ENCODE measurements around the gene MARCHF10.

The MARCHF10 gene

GRCh38 chr17:62713086-62713881 is 94.8 kb downstream of the MARCHF10 start:
- Histone ChIP-seq H3K27ac (replicated peaks; ENCODE audit: low read length) (no peak overlapping the region), H3K23ac (ENCODE audit: low read depth, low read length, poor library complexity) (no peak overlapping the region)
- no CpG with 5 or more reads among the region's 17 CpGs for WGBS, 2 donors (ENCODE audit: extremely low coverage in 2 of 2, insufficient read length in 2 of 2, insufficient replicate concordance in 1 of 2)

DNA sequence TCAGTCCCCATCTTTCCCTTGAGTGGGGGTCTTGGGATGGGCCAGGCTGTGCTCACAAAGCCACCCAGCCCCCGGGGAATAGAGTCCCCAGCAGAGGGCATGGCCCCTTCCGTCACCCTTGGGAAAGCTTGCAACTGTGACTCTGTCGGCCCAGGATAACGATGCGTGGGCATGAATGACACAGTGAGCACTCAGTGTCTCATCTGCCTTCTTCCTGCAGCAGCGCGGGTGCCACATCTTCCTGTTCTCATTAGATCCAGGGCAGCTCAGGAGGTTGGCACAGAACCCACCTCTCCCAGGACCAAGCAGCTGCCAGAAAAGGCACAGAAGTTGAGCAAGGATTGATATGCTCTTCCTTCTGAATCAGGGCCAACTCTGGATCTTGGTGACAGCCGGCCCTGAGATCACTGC is 95.9 kb downstream of the MARCHF10 start:
- Histone ChIP-seq H3K27me3 (ENCODE audit: control insufficient read depth in 3 of 3, insufficient read depth in 3 of 3, low read depth in 1 of 3, low read length in 3 of 3) (no peaks in the 10 kb centered on the region), H2BK12ac (ENCODE audit: low read length) (no peak overlapping the region), H2AK5ac (ENCODE audit: low read depth, low read length) (no peak overlapping the region), H3K79me1 (ENCODE audit: low read depth, low read length) (no peaks in the 10 kb centered on the region), H3K4me2 (ENCODE audit: insufficient read depth, low read length, poor library complexity, severe bottlenecking) (no peak overlapping the region), H3K4me3 (ENCODE audit: low read length in 2 of 2) (no peak overlapping the region), H3K9ac (ENCODE audit: low read depth, low read length, poor library complexity) (no peak overlapping the region), H2AFZ (ENCODE audit: low read length) (no peak overlapping the region), H3K14ac (ENCODE audit: low read length) (no peak overlapping the region), H3K27ac (replicated peaks; ENCODE audit: low read length) (no peak overlapping the region), H3K9me3 (replicated peaks in 1 of 2; ENCODE audit: control insufficient read depth in 2 of 2, insufficient read depth in 1 of 2, low read depth in 1 of 2, low read length in 2 of 2) (peaks cover 4 to 16% of the 10 kb centered on the region in 2 donors), H3K18ac (ENCODE audit: low read length) (peak overlapping the region; percentile 50), H4K91ac (ENCODE audit: low read depth, low read length, poor library complexity) (no peak overlapping the region), H2BK5ac (ENCODE audit: low read length) (no peak overlapping the region), H3K4me1 (ENCODE audit: control insufficient read depth in 2 of 2, insufficient read depth in 1 of 2, low read depth in 1 of 2, low read length in 2 of 2) (peaks cover 2 to 6% of the 10 kb centered on the region in 2 donors), H3K23ac (ENCODE audit: low read depth, low read length, poor library complexity) (no peak overlapping the region), H3K4ac (ENCODE audit: low read length) (no peak overlapping the region), H3K36me3 (replicated peaks in 1 of 2; ENCODE audit: control insufficient read depth in 2 of 2, insufficient read depth in 2 of 2, low read length in 2 of 2) (no peaks in the 10 kb centered on the region), H2BK120ac (ENCODE audit: low read depth, low read length) (no peak overlapping the region), H2BK15ac (ENCODE audit: low read length) (no peak overlapping the region), H4K8ac (ENCODE audit: low read depth, low read length) (no peak overlapping the region)
- WGBS, 2 donors (ENCODE audit: extremely low coverage in 2 of 2, insufficient read length in 2 of 2, insufficient replicate concordance in 1 of 2), result no CpG with 5 or more reads among the region's 8 CpGs
- DNase-seq (ENCODE audit: low spot score), result no peak

More at GRCh38 chr17:62713086-62713881, 94.8 kb downstream of the MARCHF10 start:
- Histone ChIP-seq H3K4me3 (ENCODE audit: low read length in 2 of 2) (no peak overlapping the region), H2BK5ac (ENCODE audit: low read length) (no peak overlapping the region), H2AK5ac (ENCODE audit: low read depth, low read length) (no peak overlapping the region), H3K4me2 (ENCODE audit: insufficient read depth, low read length, poor library complexity, severe bottlenecking) (no peak overlapping the region), H2AFZ (ENCODE audit: low read length) (peak overlapping the region; percentile 82), H3K9ac (ENCODE audit: low read depth, low read length, poor library complexity) (no peak overlapping the region), H3K14ac (ENCODE audit: low read length) (no peak overlapping the region), H3K9me3 (replicated peaks in 1 of 2; ENCODE audit: control insufficient read depth in 2 of 2, insufficient read depth in 1 of 2, low read depth in 1 of 2, low read length in 2 of 2) (peaks cover 4 to 11% of the 10 kb centered on the region in 2 donors), H3K36me3 (replicated peaks in 1 of 2; ENCODE audit: control insufficient read depth in 2 of 2, insufficient read depth in 2 of 2, low read length in 2 of 2) (no peaks in the 10 kb centered on the region), H3K27me3 (ENCODE audit: control insufficient read depth in 3 of 3, insufficient read depth in 3 of 3, low read depth in 1 of 3, low read length in 3 of 3) (no peaks in the 10 kb centered on the region), H3K4ac (ENCODE audit: low read length) (no peak overlapping the region), H2BK120ac (ENCODE audit: low read depth, low read length) (no peak overlapping the region), H4K8ac (ENCODE audit: low read depth, low read length) (no peak overlapping the region), H2BK15ac (ENCODE audit: low read length) (no peak overlapping the region), H4K91ac (ENCODE audit: low read depth, low read length, poor library complexity) (no peak overlapping the region), H3K4me1 (ENCODE audit: control insufficient read depth in 2 of 2, insufficient read depth in 1 of 2, low read depth in 1 of 2, low read length in 2 of 2) (peaks cover 2 to 6% of the 10 kb centered on the region in 2 donors), H2BK12ac (ENCODE audit: low read length) (no peak overlapping the region), H3K18ac (ENCODE audit: low read length) (no peak overlapping the region), H3K79me1 (ENCODE audit: low read depth, low read length) (no peaks in the 10 kb centered on the region)
- DNase-seq (ENCODE audit: low spot score), result no peak

DNA sequence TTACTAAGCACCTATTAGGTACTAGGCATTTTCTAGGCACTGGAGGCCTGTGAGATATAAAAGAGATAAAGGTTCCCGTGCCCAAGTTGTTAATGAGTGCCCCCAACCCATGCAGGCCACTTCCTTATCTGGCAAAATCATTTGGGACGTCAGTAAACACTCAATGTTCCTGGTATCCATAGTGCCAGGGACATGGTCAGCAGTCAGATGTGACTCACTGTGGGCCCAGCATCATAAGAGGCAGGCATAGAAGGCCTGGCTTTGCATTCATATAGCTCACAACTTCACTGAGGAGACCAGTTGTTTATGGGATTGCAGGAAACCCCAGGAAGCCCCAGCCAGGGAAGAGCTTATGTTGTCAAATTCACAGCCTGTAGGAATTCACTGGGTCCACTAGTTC is 99.5 kb downstream of the MARCHF10 start:
- Histone ChIP-seq H3K4me1 (ENCODE audit: control insufficient read depth in 2 of 2, insufficient read depth in 1 of 2, low read depth in 1 of 2, low read length in 2 of 2) (peaks cover 11 to 23% of the 10 kb centered on the region in 2 donors), H3K4ac (ENCODE audit: low read length) (no peak overlapping the region), H4K8ac (ENCODE audit: low read depth, low read length) (no peak overlapping the region), H3K14ac (ENCODE audit: low read length) (no peak overlapping the region), H2BK5ac (ENCODE audit: low read length) (no peak overlapping the region), H2BK12ac (ENCODE audit: low read length) (no peak overlapping the region), H2BK15ac (ENCODE audit: low read length) (no peak overlapping the region), H4K91ac (ENCODE audit: low read depth, low read length, poor library complexity) (no peak overlapping the region), H3K36me3 (replicated peaks in 1 of 2; ENCODE audit: control insufficient read depth in 2 of 2, insufficient read depth in 2 of 2, low read length in 2 of 2) (no peaks in the 10 kb centered on the region), H3K9me3 (replicated peaks in 1 of 2; ENCODE audit: control insufficient read depth in 2 of 2, insufficient read depth in 1 of 2, low read depth in 1 of 2, low read length in 2 of 2) (peaks cover 4 to 18% of the 10 kb centered on the region in 2 donors), H2AK5ac (ENCODE audit: low read depth, low read length) (no peak overlapping the region), H3K4me2 (ENCODE audit: insufficient read depth, low read length, poor library complexity, severe bottlenecking) (no peak overlapping the region), H3K23ac (ENCODE audit: low read depth, low read length, poor library complexity) (no peak overlapping the region), H3K27me3 (ENCODE audit: control insufficient read depth in 3 of 3, insufficient read depth in 3 of 3, low read depth in 1 of 3, low read length in 3 of 3) (peaks cover 0 to 9% (median 0%) of the 10 kb centered on the region in 3 experiments), H2BK120ac (ENCODE audit: low read depth, low read length) (no peak overlapping the region), H3K27ac (replicated peaks; ENCODE audit: low read length) (no peak overlapping the region), H3K18ac (ENCODE audit: low read length) (no peak overlapping the region), H3K9ac (ENCODE audit: low read depth, low read length, poor library complexity) (no peak overlapping the region), H3K4me3 (ENCODE audit: low read length in 2 of 2) (no peak overlapping the region), H2AFZ (ENCODE audit: low read length) (no peak overlapping the region), H3K79me1 (ENCODE audit: low read depth, low read length) (no peaks in the 10 kb centered on the region)
- DNase-seq (ENCODE audit: low spot score), result no peak
- whole genome bisulfite sequencing, 2 donors (ENCODE audit: extremely low coverage in 2 of 2, insufficient read length in 2 of 2, insufficient replicate concordance in 1 of 2), result no CpG with 5 or more reads among the region's 2 CpGs

DNA sequence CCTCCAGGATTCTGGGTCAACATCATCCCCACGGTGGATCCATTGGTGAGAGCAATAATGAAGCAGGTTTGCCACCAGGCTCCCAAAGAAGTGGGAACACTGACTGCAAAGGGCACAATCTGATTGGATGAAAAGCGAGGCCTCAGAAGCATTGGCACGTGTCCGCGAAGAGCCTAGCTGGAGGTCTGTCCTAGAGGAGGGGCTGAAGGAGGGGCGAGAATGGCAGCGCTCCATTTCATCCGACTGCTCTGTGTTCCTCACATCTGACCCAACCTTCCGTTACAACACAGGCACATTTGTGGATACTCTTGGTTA is 100.7 kb downstream of the MARCHF10 start:
- Histone ChIP-seq H3K23ac (ENCODE audit: low read depth, low read length, poor library complexity) (no peak overlapping the region), H3K18ac (ENCODE audit: low read length) (no peak overlapping the region), H4K8ac (ENCODE audit: low read depth, low read length) (no peak overlapping the region), H4K91ac (ENCODE audit: low read depth, low read length, poor library complexity) (no peak overlapping the region), H3K27me3 (ENCODE audit: control insufficient read depth in 3 of 3, insufficient read depth in 3 of 3, low read depth in 1 of 3, low read length in 3 of 3) (peaks cover 0 to 18% (median 6%) of the 10 kb centered on the region in 3 experiments), H3K14ac (ENCODE audit: low read length) (no peak overlapping the region), H2BK120ac (ENCODE audit: low read depth, low read length) (no peak overlapping the region), H3K9me3 (replicated peaks in 1 of 2; ENCODE audit: control insufficient read depth in 2 of 2, insufficient read depth in 1 of 2, low read depth in 1 of 2, low read length in 2 of 2) (peaks cover 4 to 18% of the 10 kb centered on the region in 2 donors), H2AK5ac (ENCODE audit: low read depth, low read length) (no peak overlapping the region), H2BK15ac (ENCODE audit: low read length) (no peak overlapping the region), H3K27ac (replicated peaks; ENCODE audit: low read length) (no peak overlapping the region), H3K4me1 (ENCODE audit: control insufficient read depth in 2 of 2, insufficient read depth in 1 of 2, low read depth in 1 of 2, low read length in 2 of 2) (peaks cover 13 to 18% of the 10 kb centered on the region in 2 donors), H2BK12ac (ENCODE audit: low read length) (no peak overlapping the region), H3K4me3 (ENCODE audit: low read length in 2 of 2) (no peak overlapping the region), H3K36me3 (replicated peaks in 1 of 2; ENCODE audit: control insufficient read depth in 2 of 2, insufficient read depth in 2 of 2, low read length in 2 of 2) (no peaks in the 10 kb centered on the region), H3K9ac (ENCODE audit: low read depth, low read length, poor library complexity) (no peak overlapping the region), H2BK5ac (ENCODE audit: low read length) (no peak overlapping the region), H3K79me1 (ENCODE audit: low read depth, low read length) (no peaks in the 10 kb centered on the region), H3K4me2 (ENCODE audit: insufficient read depth, low read length, poor library complexity, severe bottlenecking) (no peak overlapping the region), H2AFZ (ENCODE audit: low read length) (no peak overlapping the region), H3K4ac (ENCODE audit: low read length) (no peak overlapping the region)
- WGBS, 2 donors (ENCODE audit: extremely low coverage in 2 of 2, insufficient read length in 2 of 2, insufficient replicate concordance in 1 of 2), result no CpG with 5 or more reads among the region's 9 CpGs
- no peak for DNase-seq (ENCODE audit: low spot score)
